ENCODE results near the gene GLDN. TPM values are rescaled to one million over a fixed set of nuclear protein-coding genes. Genes with fewer than 3 reads are reported as not detected.

The GLDN gene
- total RNA-seq, 1 experiment from 2014 or later, result not detected

GRCh38 chr15:51356147-51356546 is 14.7 kb downstream of the GLDN start:
- no peak for DNase-seq (ENCODE audit: low read depth)

GRCh38 chr15:51356983-51357382 is 15.5 kb downstream of the GLDN start:
- no peak for DNase-seq (ENCODE audit: low read depth)

- DNase-seq (ENCODE audit: low read depth), result no peak
These were observed 18.5 kb downstream of the GLDN start for GRCh38 chr15:51359981-51360380.

- no peak for DNase-seq (ENCODE audit: low read depth)
These were observed 21.9 kb downstream of the GLDN start for GRCh38 chr15:51363383-51363782.

DNA sequence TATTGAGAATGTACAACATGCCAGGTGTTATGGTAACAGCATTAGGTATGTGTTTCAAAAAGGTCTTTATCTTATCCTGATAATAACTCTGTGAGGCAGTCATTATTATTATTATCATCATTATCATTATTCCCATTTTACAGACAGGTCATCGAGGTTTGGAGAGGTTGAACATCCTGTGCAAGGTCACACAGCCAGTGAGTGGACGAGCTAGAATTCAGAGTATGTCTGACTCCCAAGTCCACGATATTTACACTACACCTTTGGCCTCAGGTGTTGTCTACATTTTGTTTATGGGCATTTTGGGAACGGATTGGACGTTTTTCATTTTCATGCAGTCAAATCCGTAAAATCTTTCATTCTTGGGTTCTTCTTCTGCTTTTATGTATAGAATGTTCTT is 24.0 kb downstream of the GLDN start:
- DNase-seq (ENCODE audit: low read depth), result no peak

DNA sequence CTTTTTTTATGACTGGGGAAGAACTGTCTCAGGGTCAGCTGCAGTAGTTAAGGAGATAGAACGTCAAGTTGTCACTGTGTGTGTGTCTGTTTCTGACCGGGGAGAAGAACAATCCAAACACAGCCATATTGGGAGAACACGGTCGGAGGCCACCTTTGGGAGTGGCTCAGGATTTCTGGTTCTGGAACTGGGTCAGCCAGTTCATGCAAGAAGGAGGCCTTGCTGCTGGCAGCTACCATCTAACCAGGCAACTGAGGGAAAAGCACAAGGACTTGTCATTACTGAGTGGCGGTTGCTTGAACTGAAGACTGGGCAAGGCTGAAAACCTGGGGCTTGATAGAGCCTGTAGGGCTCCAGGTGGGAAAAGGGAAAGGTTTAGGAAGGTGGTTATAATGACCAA is 24.6 kb downstream of the GLDN start:
- no peak for DNase-seq (ENCODE audit: low read depth)

DNA sequence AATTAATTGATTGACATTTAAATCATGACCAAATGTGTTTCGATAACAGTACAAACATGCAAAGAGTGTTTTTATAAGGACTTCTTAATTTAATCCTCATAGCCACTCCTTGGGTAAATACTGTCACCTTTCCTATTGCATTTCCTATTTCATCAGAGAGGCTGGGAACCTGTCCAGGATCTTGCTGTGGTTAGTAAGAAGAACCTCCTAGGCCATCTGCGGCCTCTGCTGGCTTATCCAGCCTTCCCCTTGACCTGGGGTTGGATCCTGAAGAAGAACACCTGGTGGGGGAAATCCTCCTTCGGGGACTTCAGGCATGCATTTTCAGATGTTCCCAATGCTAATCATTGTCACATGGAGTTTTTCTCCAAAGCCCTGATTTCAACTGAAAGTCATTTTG is 25.5 kb downstream of the GLDN start:
- DNase-seq (ENCODE audit: low read depth), result peak; percentile 25

DNA sequence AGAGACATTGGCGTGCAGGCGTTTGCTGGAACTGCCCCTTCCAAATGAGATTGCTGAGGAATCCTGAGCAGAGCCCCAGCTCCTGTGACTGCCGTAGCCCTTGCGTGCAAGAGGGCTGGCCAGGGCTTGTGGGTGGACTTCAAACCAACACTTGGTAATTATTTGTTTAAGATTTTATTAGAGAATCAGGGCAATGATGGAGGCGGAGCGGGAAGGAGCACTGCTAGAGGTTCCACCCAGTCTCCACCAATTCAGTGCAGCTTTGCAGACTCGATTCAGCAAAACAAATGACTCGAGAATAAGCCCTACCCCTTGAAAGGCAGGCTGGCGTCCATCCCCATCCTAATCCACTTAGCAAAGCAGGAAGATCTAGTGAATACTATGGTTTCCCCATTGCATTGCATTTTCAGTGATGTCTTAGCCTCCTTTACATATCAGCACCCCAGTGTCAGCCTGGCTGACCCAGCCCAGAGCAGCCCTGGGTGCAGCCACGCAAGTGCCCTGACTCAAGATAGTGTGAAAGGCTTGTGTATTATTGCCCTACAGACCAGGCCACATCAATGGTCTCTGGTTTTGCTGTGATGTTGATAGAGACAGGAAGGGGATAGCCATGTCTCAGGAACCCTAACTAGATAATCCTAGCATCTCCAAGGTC is 26.0 kb downstream of the GLDN start:
- DNase-seq (ENCODE audit: low read depth), result no peak

DNA sequence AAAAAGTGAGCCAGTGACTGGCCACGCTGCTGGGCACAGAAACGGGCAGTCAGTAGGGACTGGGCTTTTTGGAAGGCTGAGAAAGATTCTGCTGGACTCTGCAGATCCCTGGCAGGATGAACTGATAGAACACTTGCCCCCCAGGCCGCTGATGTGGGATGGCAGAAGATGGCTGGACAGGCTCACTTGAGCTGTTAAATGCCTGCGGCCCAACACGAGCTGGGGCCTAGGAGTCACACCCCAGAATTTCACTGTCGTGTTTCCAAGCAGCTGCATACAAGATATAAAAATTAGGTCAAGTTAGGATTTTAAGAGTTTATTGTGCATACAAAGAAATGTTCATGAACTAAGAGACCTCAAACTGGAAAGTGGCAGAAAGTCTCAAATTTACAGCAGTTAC is 26.9 kb downstream of the GLDN start:
- DNase-seq (ENCODE audit: low read depth), result no peak

DNA sequence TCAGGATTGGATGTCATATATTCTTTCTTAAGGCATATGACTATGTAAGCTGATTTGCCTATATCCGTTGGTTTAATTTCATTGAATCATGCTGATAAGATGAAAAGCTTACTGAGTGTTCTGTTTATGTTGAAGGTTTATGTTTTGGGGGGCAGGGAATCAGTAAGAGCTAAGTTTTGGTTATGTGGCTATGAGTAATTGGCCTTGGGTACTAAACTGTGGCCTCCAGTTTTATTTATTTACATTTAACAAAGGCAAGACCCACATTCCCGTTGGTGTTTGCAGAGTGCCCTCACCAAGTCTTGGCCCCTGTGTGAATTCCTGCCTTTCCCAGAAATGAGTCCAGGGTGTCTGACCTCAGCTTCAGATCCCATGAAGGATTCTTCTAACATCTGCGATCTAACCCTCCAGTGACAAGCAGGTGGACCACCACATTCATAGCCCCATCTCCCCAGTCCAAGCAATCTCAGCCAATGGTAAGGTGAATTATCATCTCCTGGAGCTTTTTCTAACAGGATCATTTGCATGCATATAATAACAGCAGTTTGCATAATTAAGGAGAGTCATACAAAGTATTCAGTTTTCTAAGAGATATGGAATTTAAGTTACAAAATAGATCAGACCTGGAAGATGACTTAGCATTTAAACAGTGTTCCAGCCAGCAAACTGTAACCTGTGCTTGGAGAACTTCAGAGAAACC is 27.4 kb downstream of the GLDN start:
- DNase-seq (ENCODE audit: low read depth), result peak; percentile 64

DNA sequence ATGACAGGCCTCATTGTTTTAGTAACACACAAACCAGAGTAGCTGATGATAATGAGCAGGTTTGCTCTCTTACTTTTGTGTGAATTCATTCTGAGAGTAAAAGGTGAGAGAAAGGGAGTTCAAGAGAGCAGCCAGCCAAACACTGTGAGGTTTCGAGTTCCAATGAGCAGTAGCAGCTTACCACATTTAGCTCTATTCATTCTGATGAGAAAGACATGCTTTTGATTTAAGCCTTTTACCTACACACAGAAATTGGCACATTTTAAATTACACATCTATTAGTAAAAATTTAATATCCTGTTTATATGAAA is 28.0 kb downstream of the GLDN start:
- DNase-seq (ENCODE audit: low read depth), result no peak

GRCh38 chr15:51371266-51371665 is 29.8 kb downstream of the GLDN start:
- no peak for DNase-seq (ENCODE audit: low read depth)

GRCh38 chr15:51374131-51374530 is 32.7 kb downstream of the GLDN start:
- DNase-seq (ENCODE audit: low read depth), result no peak

GRCh38 chr15:51375966-51376640 is 34.6 kb downstream of the GLDN start:
- DNase-seq (ENCODE audit: low read depth), result peak; percentile 64

DNA sequence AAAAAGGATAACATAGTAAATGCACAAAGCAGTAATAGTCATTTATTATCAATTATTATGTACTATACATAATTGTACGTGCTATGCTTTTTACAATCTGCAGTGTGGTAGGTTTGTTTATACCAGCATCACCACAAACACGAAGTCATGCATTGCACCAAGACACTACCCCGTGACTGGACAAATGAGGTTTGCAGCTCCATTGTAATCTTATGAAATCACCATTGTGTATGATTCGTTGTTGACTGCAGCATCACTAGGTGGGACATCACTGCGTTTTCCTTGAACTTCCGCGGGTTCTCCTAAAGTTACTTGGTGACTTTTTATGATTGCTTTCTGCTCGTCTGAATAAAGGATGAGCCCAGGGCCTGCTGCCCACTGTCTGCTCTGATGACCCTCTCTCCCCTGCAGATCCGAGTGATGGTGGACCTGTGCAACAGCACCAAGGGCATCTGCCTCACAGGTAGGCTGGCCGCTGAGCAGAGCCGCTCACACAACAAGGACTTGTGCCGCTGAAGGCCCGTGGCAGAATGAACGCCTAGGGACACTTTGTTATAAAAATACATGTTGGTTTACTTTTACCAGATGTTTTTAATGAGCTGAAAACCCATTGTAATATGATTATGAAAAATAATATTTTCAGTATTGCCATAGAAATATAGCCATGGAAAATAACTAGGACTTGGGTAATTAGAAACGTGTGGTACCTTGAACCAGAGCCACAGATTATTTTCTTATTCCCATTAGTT is 35.8 kb downstream of the GLDN start:
- no peak for DNase-seq (ENCODE audit: low read depth)

DNA sequence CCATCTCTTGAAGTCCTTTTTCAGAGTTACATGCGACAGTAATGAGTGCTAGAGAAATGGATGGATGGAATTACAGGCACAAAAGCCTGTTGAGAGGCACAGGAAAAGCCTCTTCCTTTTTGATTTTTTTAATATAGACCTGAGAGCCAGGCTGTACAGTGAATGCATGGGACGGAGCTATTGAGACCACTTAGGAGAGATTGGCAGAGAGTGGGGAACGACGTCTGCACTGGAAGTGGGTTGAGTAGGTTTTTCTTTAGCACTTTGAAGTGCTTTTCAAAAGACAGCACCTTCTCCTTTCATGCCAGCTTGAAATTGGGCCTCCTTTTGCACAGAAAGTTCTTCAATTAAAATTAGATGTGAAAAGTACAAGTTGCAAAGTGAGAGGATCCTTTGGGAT is 37.0 kb downstream of the GLDN start:
- DNase-seq (ENCODE audit: low read depth), result no peak

DNA sequence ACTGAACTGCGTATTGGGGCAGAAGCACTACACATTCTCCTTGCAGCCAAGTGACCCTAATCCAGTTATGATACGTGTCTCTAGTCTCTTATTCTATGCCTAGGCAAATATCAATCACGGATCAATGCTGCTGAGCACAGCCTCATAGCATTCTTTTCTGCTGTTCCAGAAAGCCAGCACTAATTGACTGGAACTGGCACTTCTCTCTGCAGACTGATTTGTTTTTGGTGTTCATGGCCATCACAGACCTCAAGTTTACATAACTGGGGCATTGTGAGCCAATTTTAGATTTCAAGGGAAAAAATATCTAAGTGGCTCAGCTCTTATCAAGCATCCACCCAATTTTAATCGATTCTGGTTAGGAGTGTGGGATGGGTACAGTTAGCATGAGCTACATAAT is 37.9 kb downstream of the GLDN start:
- DNase-seq (ENCODE audit: low read depth), result no peak

DNA sequence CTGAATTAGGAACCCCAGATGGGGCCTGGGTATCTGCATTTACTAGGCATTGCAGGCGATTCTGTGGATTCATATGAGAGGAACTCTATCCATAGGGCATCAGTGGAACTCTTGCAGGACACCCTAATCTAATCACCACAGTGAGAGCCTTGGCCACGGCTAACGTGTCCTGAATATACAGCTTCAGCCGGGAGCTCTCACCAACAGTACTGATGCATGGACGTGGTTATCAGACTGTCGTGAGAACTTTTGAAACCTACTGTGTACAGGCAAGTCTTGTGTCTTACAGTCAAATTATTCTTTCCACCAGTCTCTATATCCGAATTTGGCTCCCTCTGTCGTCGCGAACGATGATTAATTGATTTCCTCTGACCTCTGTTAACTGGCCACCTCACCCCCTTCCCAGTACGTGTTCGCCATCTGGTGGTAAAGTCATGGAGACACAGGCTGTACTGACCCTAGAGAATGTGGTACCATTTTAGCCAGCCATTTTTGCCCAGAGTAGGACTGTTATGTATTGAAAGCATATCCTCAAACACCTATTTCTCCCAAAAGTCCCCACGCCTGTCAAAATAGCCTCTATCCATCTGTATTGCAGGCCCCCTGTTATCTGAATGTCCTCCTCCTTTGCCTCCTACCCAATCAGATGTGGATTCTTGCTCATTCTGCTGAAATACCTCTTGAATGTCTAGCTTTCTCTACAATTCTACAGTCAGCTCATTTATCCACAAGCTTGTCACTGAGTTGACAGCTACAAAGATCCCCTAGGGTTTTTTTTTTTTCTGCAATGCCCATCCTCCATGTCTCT is 39.7 kb downstream of the GLDN start:
- peak; percentile 67 for DNase-seq (ENCODE audit: low read depth)

GRCh38 chr15:51382787-51383186 is 41.3 kb downstream of the GLDN start:
- DNase-seq (ENCODE audit: low read depth), result peak; percentile 36

DNA sequence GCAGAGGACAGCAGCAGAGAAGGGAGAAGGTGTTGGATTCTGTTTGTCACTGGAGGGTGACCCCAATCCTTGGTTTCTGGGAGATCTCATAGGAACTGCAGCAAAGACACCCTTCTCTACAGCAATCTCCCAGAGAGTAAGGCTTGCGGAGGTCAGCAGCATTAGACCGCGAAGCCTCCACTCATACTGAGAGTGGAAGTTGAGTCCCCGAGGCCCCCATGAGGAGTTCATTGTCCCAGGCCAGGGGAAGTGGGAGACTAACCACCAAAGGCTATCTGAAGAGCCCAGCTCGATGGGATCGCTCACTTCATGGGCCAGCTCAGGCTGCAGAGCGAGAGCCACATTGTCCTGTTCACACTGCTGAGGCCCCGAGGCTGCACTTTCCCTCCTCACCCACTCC is 44.6 kb downstream of the GLDN start:
- no peak for DNase-seq (ENCODE audit: low read depth)

GRCh38 chr15:51386486-51386885 is 45.0 kb downstream of the GLDN start:
- no peak for DNase-seq (ENCODE audit: low read depth)
